ENCODE data around the gene ARPC5L. TPM values are rescaled to one million over a fixed set of nuclear protein-coding genes. Genes with fewer than 3 reads are reported as not detected.
"Not testable (repeated sequence)": the region's sequence is repeated elsewhere in the genome, so short reads cannot be mapped to it uniquely, and the experiment has no call there.

Gene ARPC5L
- total RNA-seq, 2 experiments from 2014 or later: 82.0 to 86.0 TPM

DNA sequence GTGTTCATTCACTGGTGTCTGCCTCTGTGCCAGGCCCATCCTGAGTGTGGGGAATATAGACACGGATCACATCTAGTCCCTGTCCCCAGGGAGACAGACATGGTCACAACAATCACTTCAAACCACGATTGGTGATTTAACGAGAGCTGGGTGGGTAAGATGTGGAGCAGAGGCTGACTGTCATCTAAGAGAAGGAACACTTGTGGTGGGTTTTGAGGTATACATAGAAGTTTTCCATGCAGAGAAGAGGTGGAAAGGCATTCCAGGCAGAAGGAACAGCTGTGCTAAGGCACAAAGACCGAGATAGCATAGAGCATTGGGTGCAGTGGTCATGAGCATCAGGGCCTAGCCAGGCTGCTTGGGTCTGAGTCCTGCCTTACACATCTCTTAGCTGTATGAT, 31.3 kb upstream of the ARPC5L start:
- no peak overlapping the region for H3K27ac Mint-ChIP-seq
- H3K36me3 Mint-ChIP-seq (ENCODE audit: low read depth): no peaks in the 10 kb centered on the region
- ChIA-PET POLR2A (no interaction called here), CTCF (interaction anchor here (1.3 to 2.0 kb wide), 2 partner anchors 10 to 87 kb away, joined by 3 to 6 read pairs; no protein-coding TSS in a partner anchor)
- peaks cover 2% of the 10 kb centered on the region for H3K27me3 Mint-ChIP-seq (ENCODE audit: low read depth)
- no peak overlapping the region for H3K4me3 Mint-ChIP-seq
- no peaks in the 10 kb centered on the region for H3K9me3 Mint-ChIP-seq (ENCODE audit: insufficient read depth)
- DNase-seq (no peak), ATAC-seq (no peak)
- no peaks in the 10 kb centered on the region for H3K4me1 Mint-ChIP-seq (ENCODE audit: low read depth)

DNA sequence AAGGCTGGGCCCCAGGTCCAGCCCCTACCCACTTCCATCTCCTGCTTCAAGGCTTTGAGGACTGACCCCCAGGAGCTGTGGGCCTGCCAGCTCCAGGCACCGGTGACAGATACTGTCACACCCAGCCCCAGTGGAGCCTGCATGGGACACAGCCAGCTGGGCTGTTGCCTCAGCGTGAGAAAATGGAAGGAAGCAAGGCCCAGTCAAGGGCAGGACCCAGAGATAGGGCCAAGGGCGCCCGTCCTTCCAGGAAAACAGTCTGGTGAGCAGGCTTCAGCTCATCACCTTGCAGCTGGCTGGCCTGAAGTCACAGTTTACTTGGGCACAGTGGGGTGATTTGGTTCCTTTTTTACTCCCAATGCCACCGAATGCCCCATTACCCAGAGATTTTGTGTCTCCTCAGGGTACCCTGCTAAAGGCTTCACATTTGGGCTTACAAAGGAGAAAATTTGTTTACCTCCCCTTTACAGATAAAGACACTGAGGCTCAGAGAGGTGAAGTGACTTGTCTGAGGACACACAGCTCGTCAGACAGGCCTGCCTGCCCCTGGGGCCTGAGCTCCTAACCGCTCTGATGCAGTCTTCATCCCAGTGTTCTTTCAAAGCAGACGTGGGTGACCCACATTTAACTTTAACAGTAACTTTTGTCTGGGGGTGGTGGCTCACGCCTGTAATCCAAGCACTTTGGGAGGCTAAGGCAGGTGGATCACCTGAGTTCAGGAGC, 30.1 kb upstream of the ARPC5L start:
- Mint-ChIP-seq H3K9me3 (ENCODE audit: insufficient read depth) (no peaks in the 10 kb centered on the region), H3K36me3 (ENCODE audit: low read depth) (no peaks in the 10 kb centered on the region), H3K27me3 (ENCODE audit: low read depth) (peaks cover 2% of the 10 kb centered on the region), H3K4me1 (ENCODE audit: low read depth) (no peaks in the 10 kb centered on the region), H3K27ac (no peak overlapping the region), H3K4me3 (no peak overlapping the region)
- ATAC-seq: no peak
- ChIA-PET CTCF (interaction anchor here (1.3 to 2.0 kb wide), 2 partner anchors 8 to 88 kb away, joined by 3 to 6 read pairs; no protein-coding TSS in a partner anchor), POLR2A (interaction anchor here (1.5 kb wide), 1 partner anchor 38 kb away, joined by 3 read pairs; no protein-coding TSS in a partner anchor)
- DNase-seq: no peak

DNA sequence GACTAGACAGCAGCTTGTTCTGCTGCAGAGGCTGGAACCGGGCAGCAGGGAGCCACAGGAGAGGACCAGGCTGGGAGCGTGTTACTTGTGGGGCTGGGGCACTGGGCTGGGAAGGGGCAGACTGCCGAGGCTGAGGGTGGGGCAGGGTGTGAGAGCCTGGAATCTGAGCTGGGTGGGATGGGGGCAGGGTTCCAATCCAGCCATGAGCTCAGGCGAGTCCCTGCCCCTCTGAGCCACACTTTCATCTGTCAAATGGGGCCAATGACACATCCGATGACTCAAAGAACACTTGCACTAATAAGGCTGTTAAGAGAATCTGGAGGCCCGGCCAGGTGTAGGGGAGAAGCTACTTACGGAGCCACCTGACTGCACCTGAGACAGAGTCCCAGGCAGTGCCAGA, 27.3 kb upstream of the ARPC5L start:
- CTCF ChIA-PET: interaction anchor here (0.7 to 0.8 kb wide), 2 partner anchors 18 to 19 kb away, joined by 3 read pairs; partner anchors contain the start of gene WDR38
- peaks cover 13% of the 10 kb centered on the region for H3K27me3 Mint-ChIP-seq (ENCODE audit: low read depth)
- H3K9me3 Mint-ChIP-seq (ENCODE audit: insufficient read depth): no peaks in the 10 kb centered on the region
- H3K4me3 Mint-ChIP-seq: no peak overlapping the region
- DNase-seq (no peak), ATAC-seq (no peak)
- no peaks in the 10 kb centered on the region for H3K4me1 Mint-ChIP-seq (ENCODE audit: low read depth)
- POLR2A ChIA-PET: no interaction called here
- H3K36me3 Mint-ChIP-seq (ENCODE audit: low read depth): no peaks in the 10 kb centered on the region
- H3K27ac Mint-ChIP-seq: no peak overlapping the region

DNA sequence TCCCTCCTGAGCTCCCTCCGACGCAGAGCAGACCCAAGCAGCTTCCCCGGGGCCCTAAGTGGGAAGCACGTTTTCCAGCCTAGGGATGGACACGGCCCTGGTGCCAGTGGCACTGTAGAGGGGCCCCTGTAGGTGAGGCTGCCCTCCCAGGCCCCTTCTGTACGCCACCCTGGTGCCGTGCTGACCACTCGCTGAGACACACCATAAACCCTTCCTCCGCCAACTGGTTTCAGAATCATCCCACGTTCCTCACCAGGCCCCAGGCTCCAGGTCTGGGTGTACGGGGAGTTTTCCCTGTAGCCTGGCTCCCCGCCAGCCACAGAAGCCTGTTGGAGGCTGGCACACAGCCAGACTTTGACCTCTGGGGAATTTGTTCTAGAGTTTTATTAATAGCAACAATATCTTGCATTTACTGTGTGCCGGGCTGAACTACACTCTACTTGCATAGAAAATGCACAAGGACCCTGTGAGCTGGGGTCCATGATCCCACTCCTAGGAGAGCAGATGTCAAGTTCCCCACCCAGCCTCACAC, 26.8 kb upstream of the ARPC5L start:
- ChIA-PET CTCF (interaction anchor here (0.7 to 0.8 kb wide), 2 partner anchors 17 to 18 kb away, joined by 3 read pairs; partner anchors contain the start of gene WDR38), POLR2A (no interaction called here)
- peaks cover 13% of the 10 kb centered on the region for H3K27me3 Mint-ChIP-seq (ENCODE audit: low read depth)
- no peaks in the 10 kb centered on the region for H3K9me3 Mint-ChIP-seq (ENCODE audit: insufficient read depth)
- no peaks in the 10 kb centered on the region for H3K36me3 Mint-ChIP-seq (ENCODE audit: low read depth)
- no peak overlapping the region for H3K4me3 Mint-ChIP-seq
- ATAC-seq (no peak), DNase-seq (no peak)
- H3K4me1 Mint-ChIP-seq (ENCODE audit: low read depth): no peaks in the 10 kb centered on the region
- H3K27ac Mint-ChIP-seq: no peak overlapping the region

DNA sequence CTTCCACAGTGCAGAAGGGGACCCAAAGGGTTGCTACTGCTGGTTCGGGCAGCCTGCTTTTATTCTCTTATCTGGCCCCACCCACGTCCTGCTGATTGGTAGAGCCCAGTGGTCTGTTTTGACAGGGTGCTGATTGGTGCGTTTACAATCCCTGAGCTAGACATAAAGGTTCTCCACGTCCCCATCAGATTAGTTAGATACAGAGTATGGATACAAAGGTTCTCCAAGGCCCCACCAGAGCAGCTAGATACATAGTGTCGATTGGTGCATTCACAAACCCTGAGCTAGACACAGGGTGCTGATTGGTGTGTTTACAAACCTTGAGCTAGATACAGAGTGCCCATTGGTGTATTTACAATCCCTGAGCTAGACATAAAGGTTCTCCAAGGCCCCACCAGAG, 23.8 kb upstream of the ARPC5L start:
- H3K4me3 Mint-ChIP-seq; ATAC-seq; H3K36me3 Mint-ChIP-seq (ENCODE audit: low read depth); H3K27ac Mint-ChIP-seq; H3K9me3 Mint-ChIP-seq (ENCODE audit: insufficient read depth); H3K4me1 Mint-ChIP-seq (ENCODE audit: low read depth); DNase-seq: not testable (repeated sequence)
- peaks cover 13% of the 10 kb centered on the region for H3K27me3 Mint-ChIP-seq (ENCODE audit: low read depth)
- ChIA-PET POLR2A (interaction anchor here (0.6 kb wide), 1 partner anchor 882 kb away, joined by 3 read pairs; no protein-coding TSS in a partner anchor), CTCF (interaction anchor here (1.5 kb wide), 1 partner anchor 14 kb away, joined by 3 read pairs; no protein-coding TSS in a partner anchor)

DNA sequence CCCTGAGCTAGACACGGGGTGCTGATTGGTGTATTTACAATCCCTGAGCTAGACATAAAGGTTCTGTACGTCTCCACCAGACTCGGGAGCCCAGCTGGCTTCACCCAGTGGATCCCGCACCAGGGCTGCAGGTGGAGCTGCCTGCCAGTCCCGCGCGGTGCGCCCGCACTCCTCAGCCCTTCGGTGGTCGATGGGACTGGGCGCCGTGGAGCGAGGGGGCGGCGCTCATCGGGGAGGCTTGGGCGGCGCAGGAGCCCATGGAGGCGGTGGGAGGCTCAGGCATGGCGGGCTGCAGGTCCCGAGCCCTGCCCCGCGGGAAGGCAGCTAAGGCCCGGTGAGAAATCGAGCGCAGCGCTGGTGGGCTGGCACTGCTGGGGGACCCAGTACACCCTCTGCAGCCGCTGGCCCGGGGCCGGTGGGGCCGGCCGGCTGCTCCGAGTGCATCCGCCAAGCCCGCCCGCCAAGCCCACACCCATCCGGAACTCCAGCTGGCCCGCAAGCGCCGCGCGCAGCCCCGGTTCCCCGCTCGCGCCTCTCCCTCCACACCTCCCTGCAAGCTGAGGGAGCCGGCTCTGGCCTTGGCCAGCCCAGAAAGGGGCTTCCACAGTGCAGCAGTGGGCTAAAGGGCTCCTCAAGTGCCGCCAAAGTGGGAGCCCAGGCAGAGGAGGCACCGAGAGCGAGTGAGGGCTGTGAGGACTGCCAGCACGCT, 23.2 kb upstream of the ARPC5L start:
- DNase-seq; H3K4me3 Mint-ChIP-seq; H3K27ac Mint-ChIP-seq; H3K9me3 Mint-ChIP-seq (ENCODE audit: insufficient read depth); H3K4me1 Mint-ChIP-seq (ENCODE audit: low read depth); ATAC-seq; POLR2A ChIA-PET; H3K36me3 Mint-ChIP-seq (ENCODE audit: low read depth): not testable (repeated sequence)
- H3K27me3 Mint-ChIP-seq (ENCODE audit: low read depth): peaks cover 13% of the 10 kb centered on the region
- CTCF ChIA-PET: interaction anchor here (2.4 to 6.2 kb wide), 2 partner anchors 7 to 13 kb away, joined by 6 to 47 read pairs; partner anchors contain the start of gene WDR38

DNA sequence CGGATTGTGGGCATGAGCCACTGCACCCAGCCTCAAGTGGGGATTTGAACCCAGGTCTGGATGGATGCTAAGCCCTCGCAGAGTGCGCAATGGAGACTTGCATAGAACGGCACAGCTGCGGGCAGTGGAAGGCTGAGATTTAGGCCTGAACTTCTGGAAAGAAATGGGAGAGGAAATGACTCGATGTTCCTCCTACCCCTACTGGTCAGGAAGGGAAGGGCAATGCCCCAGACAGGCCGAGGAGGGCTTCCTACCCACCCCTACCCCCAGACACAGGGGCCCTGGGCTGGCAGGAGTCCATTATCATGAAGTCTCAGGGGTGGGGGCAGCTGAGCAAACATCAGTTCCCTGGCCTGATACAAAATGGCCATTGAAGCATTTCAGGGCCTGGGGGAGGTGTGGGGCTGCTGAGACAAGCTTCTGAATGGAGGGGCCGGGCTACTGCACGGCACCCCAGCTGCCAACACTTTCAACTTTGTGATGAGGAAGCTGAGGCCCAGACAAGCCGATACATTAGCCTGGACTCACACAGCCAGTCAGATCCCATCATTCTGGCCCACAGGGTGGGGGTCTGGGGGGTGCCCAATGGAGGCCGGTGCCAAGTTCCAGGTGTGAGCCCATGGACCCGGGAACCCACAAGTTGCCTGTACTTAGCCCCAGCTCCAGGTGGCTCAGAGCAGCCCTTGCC, 22.2 kb upstream of the ARPC5L start:
- peak; percentile 49 for ATAC-seq
- POLR2A ChIA-PET: interaction anchor here (1.0 to 1.2 kb wide), 2 partner anchors 13 to 17 kb away, joined by 3 to 4 read pairs; no protein-coding TSS in a partner anchor

DNA sequence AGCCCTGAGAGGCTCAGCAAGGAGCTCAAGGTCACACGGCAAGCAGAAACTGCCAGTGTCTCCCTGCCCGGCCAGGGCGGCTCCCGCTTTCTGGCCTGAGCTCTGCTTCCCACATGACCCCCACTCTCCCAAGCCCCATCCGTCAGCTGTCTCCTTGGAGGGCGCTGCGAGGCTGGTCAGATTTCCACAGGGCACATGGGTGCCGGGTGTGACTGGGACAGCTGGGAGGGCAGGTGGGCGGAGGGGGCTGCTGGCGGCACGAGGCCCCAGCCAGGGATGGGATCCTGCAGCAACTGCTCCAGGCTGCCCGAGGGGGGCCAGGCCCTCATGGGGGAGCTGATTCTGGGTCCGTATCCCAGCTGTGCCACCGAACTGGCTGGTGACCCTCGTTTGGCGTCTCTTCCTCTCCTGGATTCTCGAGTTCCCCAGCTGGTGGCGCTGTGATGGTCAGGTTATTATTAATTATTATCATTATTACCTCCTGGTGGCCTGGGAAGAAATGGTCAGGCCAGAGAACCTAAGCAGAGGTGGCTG, 21.6 kb upstream of the ARPC5L start:
- no peak overlapping the region for H3K27ac Mint-ChIP-seq
- H3K9me3 Mint-ChIP-seq (ENCODE audit: insufficient read depth): no peaks in the 10 kb centered on the region
- no peaks in the 10 kb centered on the region for H3K36me3 Mint-ChIP-seq (ENCODE audit: low read depth)
- no peak for ATAC-seq
- no peaks in the 10 kb centered on the region for H3K4me1 Mint-ChIP-seq (ENCODE audit: low read depth)
- POLR2A ChIA-PET: interaction anchor here (1.0 to 1.2 kb wide), 2 partner anchors 12 to 16 kb away, joined by 3 to 4 read pairs; no protein-coding TSS in a partner anchor
- H3K4me3 Mint-ChIP-seq: no peak overlapping the region
- peaks cover 13% of the 10 kb centered on the region for H3K27me3 Mint-ChIP-seq (ENCODE audit: low read depth)
- DNase-seq: no peak
- CTCF ChIA-PET: interaction anchor here (0.6 to 6.2 kb wide), 12 partner anchors 9 to 394 kb away, joined by 3 to 47 read pairs (median 4); partner anchors contain the start of genes OLFML2A and WDR38

More for the DNA sequence above, 22.2 kb upstream of the ARPC5L start:
- no peak overlapping the region for H3K27ac Mint-ChIP-seq
- H3K36me3 Mint-ChIP-seq (ENCODE audit: low read depth): no peaks in the 10 kb centered on the region
- H3K4me1 Mint-ChIP-seq (ENCODE audit: low read depth): no peaks in the 10 kb centered on the region
- CTCF ChIA-PET: interaction anchor here (0.6 to 6.2 kb wide), 12 partner anchors 8 to 394 kb away, joined by 3 to 47 read pairs (median 4); partner anchors contain the start of genes OLFML2A and WDR38
- H3K4me3 Mint-ChIP-seq: no peak overlapping the region
- H3K27me3 Mint-ChIP-seq (ENCODE audit: low read depth): peaks cover 13% of the 10 kb centered on the region
- no peak for DNase-seq
- H3K9me3 Mint-ChIP-seq (ENCODE audit: insufficient read depth): no peaks in the 10 kb centered on the region

DNA sequence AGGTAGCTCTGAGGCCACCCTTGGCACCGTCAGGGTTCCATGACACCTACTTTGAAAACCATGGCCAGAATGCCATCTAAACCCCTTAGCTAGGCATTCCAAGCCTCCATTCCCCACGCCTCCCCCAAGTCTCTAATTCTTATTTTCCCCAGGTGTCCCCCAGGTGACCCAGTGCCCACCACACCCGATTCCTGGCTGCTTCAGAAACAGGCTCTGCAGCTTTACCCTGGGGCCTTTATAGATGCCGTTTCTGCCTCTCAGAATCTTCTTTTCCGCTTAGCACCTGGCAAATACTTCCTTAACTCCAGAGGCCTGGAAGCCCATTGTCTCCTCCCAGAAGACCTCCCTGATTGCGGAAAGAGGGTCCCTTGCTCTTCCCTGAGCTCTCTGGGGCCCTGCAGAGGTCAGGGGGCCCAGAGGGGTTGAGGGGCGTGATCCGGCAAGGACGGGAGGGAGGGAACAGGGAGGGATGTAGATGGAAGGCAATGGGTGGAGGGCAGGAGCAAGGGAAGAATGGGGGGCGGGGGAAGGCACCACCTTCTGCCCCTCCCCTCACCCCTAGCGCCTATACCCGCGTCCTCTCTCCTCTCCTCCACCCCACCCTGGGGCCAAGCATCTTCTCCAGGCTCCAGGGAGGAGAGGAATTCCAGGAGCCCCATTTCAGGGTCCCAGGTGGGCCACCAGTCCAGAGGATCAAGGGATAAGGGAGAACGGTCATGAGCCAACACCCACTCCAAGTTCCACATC, 20.7 kb upstream of the ARPC5L start:
- H3K36me3 Mint-ChIP-seq (ENCODE audit: low read depth): no peaks in the 10 kb centered on the region
- ChIA-PET POLR2A (interaction anchor here (1.2 kb wide), 1 partner anchor 11 kb away, joined by 4 read pairs; no protein-coding TSS in a partner anchor), CTCF (interaction anchor here (1.3 to 6.2 kb wide), 7 partner anchors 10 to 98 kb away, joined by 3 to 47 read pairs (median 4); partner anchors contain the start of genes OLFML2A and WDR38)
- DNase-seq (no peak), ATAC-seq (no peak)
- peaks cover 13% of the 10 kb centered on the region for H3K27me3 Mint-ChIP-seq (ENCODE audit: low read depth)
- no peaks in the 10 kb centered on the region for H3K9me3 Mint-ChIP-seq (ENCODE audit: insufficient read depth)
- no peak overlapping the region for H3K4me3 Mint-ChIP-seq
- H3K27ac Mint-ChIP-seq: no peak overlapping the region
- H3K4me1 Mint-ChIP-seq (ENCODE audit: low read depth): no peaks in the 10 kb centered on the region

DNA sequence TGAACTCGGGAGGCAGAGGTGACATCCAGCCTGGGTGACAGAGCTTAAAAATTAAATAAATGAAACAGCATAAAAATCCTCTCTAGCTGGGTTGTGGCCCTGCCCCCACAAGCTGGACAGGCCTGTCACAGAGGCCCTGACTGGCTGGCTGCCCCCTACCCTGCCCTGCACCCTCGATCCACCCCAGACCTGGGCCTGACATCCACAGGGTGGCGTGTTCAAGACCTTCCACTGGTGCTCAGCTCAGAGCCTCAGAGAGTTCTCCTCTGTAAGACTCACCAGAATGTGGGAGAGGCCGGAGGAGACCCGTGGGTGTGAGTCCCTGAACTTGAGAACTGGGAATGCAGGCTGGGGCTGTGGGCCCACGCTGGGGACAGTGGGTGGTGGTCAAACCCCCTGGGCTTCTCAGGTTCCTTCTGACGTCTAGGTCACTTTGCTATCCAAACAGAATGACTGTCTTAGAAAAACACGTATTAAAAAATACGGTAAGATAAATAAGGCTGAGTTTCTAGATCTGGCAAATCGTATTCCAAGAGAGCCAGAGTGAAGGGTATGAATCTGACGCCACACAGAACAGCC, 18.4 kb upstream of the ARPC5L start:
- H3K4me1 Mint-ChIP-seq (ENCODE audit: low read depth): no peaks in the 10 kb centered on the region
- ChIA-PET CTCF (interaction anchor here (6.2 kb wide), 1 partner anchor 9 kb away, joined by 47 read pairs; the partner anchor contains the start of gene WDR38), POLR2A (no interaction called here)
- H3K4me3 Mint-ChIP-seq: no peak overlapping the region
- no peaks in the 10 kb centered on the region for H3K27me3 Mint-ChIP-seq (ENCODE audit: low read depth)
- no peaks in the 10 kb centered on the region for H3K36me3 Mint-ChIP-seq (ENCODE audit: low read depth)
- no peak overlapping the region for H3K27ac Mint-ChIP-seq
- no peak for ATAC-seq
- H3K9me3 Mint-ChIP-seq (ENCODE audit: insufficient read depth): no peaks in the 10 kb centered on the region
- no peak for DNase-seq
